HCT116 (cell line): Measurements from ENCODE around the gene THBS3. TPM values are rescaled to one million over a fixed set of nuclear protein-coding genes. Genes with fewer than 3 reads are reported as not detected.
A peak's percentile ranks its signal among the peaks of the same experiment; 100 is the strongest.

Experiments
- ATAC-seq: fragments of 200-7000 bp; cut with Tn5 transposase; 2 replicates; pipeline ENCODE4 v1.9.1; 2020; ENCODE audit warnings: mild to moderate bottlenecking, moderate library complexity
- BruUV-seq: library from RNA; stranded (reverse); fragments of 400-500 nt; replicated peaks from 2 replicates; lab custom pipeline; 2021; lab: Mats Ljungman, UMichigan
- CTCF ChIA-PET: fragments of 300-600 bp; sonication (Branson Sonifier 250); formaldehyde crosslinking; loops from one replicate; lab custom pipeline; 2021; ENCODE audit warnings: antibody characterized with exemption; lab: Charles Lee
- POLR2A ChIA-PET: fragments of 300-600, 350-600 bp; sonication (Branson Sonifier 250); formaldehyde crosslinking; loops from one replicate; lab custom pipeline; 2021; ENCODE audit warnings: antibody characterized with exemption; lab: Charles Lee
- RAD21 ChIA-PET, 2 experiments: fragments of 300-600 bp; sonication (Branson Sonifier 250); formaldehyde crosslinking; loops; one replicate each; lab custom pipeline; 2023; ENCODE audit warnings: low total read pairs in 2 of 2; ENCODE audit not compliant: uncharacterized antibody in 2 of 2, unreplicated experiment in 2 of 2, low non-redundant PET in 1 of 2; lab: Charles Lee
- DNase-seq: peaks from one replicate; pipeline ENCODE4 v3.0.0-alpha.2; 2010; ENCODE audit warnings: low read depth, low spot score
- H2AFZ ChIP-seq: fragments of 200-600 bp; shearing (Covaris generic), sonication (generic); 2 replicates; pipeline ENCODE4 v1.6.1; 2017; ENCODE audit warnings: low read depth, mixed run types, mixed read lengths, antibody characterized with exemption, low read length; ENCODE audit not compliant: poor library complexity, severe bottlenecking
- H3K27ac ChIP-seq: 2 replicates; pipeline ENCODE4 v1.5.1; 2012; ENCODE audit warnings: low read depth, low read length
- H3K27me3 ChIP-seq: fragments of 200-600 bp; sonication (generic); 2 replicates; pipeline ENCODE4 v1.6.1; 2016; ENCODE audit warnings: mixed run types, low read length, mixed read lengths; ENCODE audit not compliant: insufficient read depth
- H3K36me3 ChIP-seq, 2 experiments: fragments of 200-500 bp in 1 of 2; fragments of 200-600 bp in 1 of 2; sonication (Bioruptor generic) in 1 of 2; sonication (generic) in 1 of 2; 2 replicates each; pipeline versions ENCODE4 v1.5.1 to v1.6.1; 2014 to 2016; ENCODE audit warnings: low read length in 2 of 2, inconsistent platforms in 1 of 2, mixed read lengths in 1 of 2, mixed run types in 1 of 2; ENCODE audit not compliant: insufficient read depth in 2 of 2, control insufficient read depth in 1 of 2
- H3K4me1 ChIP-seq, 2 experiments: fragments of 200-600 bp in 1 of 2; sonication (generic) in 1 of 2; 2 replicates each; pipeline versions ENCODE4 v1.5.1 to v1.6.1; 2012 to 2017; ENCODE audit warnings: low read length in 2 of 2, inconsistent platforms in 1 of 2, mild to moderate bottlenecking in 1 of 2, mixed read lengths in 1 of 2, mixed run types in 1 of 2, moderate library complexity in 1 of 2; ENCODE audit not compliant: insufficient read depth in 2 of 2, control insufficient read depth in 1 of 2
- H3K4me2 ChIP-seq: fragments of 200-600 bp; sonication (generic); 2 replicates; pipeline ENCODE4 v1.6.1; 2017; ENCODE audit warnings: mixed run types, low read length, mixed read lengths
- H3K4me3 ChIP-seq, 2 experiments: fragments of 200-600 bp in 1 of 2; sonication (generic) in 1 of 2; replicated peaks in 1 of 2; 2 replicates each; pipeline ENCODE4 v1.5.1; 2011 to 2016; ENCODE audit warnings: low read length in 2 of 2, control low read depth in 1 of 2, low read depth in 1 of 2, mild to moderate bottlenecking in 1 of 2, mixed read lengths in 1 of 2, mixed run types in 1 of 2
- H3K79me2 ChIP-seq: fragments of 200-600 bp; sonication (generic); 2 replicates; pipeline ENCODE4 v1.6.1; 2017; ENCODE audit warnings: mild to moderate bottlenecking, mixed run types, low read length, moderate library complexity, mixed read lengths; ENCODE audit not compliant: insufficient read depth
- H3K9ac ChIP-seq: fragments of 200-600 bp; sonication (generic); 2 replicates; pipeline ENCODE4 v1.6.1; 2016; ENCODE audit warnings: low read length, mixed read lengths
- H3K9me2 ChIP-seq: fragments of 200-600 bp; sonication (generic), shearing (Covaris generic); 2 replicates; pipeline ENCODE4 v1.6.1; 2017; ENCODE audit warnings: mixed run types, mild to moderate bottlenecking, moderate library complexity; ENCODE audit not compliant: insufficient read depth
- H3K9me3 ChIP-seq, 2 experiments: fragments of 200-500 bp in 1 of 2; fragments of 200-600 bp in 1 of 2; sonication (Bioruptor generic) in 1 of 2; sonication (generic) in 1 of 2; 2 replicates each; pipeline ENCODE4 v1.6.1; 2014 to 2017; ENCODE audit warnings: low read length in 2 of 2, mixed read lengths in 2 of 2, inconsistent platforms in 1 of 2, low read depth in 1 of 2, mild to moderate bottlenecking in 1 of 2, mixed run types in 1 of 2, moderate library complexity in 1 of 2; ENCODE audit not compliant: control insufficient read depth in 1 of 2, insufficient read depth in 1 of 2
- H4K20me1 ChIP-seq: fragments of 200-600 bp; sonication (generic), shearing (Covaris generic); 2 replicates; pipeline ENCODE4 v1.6.1; 2017; ENCODE audit warnings: mixed run types, mild to moderate bottlenecking, moderate library complexity; ENCODE audit not compliant: insufficient read depth
- CBX3 ChIP-seq: IDR thresholded peaks from 2 replicates; pipeline ENCODE4 v1.6.1; 2012; ENCODE audit warnings: low read depth
- EGR1 ChIP-seq: IDR thresholded peaks from 2 replicates; pipeline ENCODE4 v1.6.1; 2012; ENCODE audit warnings: low read depth
- ELF1 ChIP-seq: IDR thresholded peaks from 2 replicates; pipeline ENCODE4 v1.6.1; 2012; ENCODE audit warnings: low read depth, borderline replicate concordance
- EZH2phosphoT487 ChIP-seq: fragments of 200-600 bp; IDR thresholded peaks from 2 replicates; pipeline ENCODE4 v1.6.1; 2018; ENCODE audit warnings: antibody characterized with exemption, borderline replicate concordance
- FOSL1 ChIP-seq: IDR thresholded peaks from 2 replicates; pipeline ENCODE4 v1.6.1; 2012; ENCODE audit warnings: low read depth
- POLR2A ChIP-seq: IDR thresholded peaks from 2 replicates; pipeline ENCODE4 v1.7.0; 2011; ENCODE audit warnings: borderline replicate concordance; ENCODE audit not compliant: insufficient read depth, insufficient read length; ENCODE audit errors: extremely low read depth
- POLR2AphosphoS5 ChIP-seq: IDR thresholded peaks from 2 replicates; pipeline ENCODE4 v1.6.1; 2011; ENCODE audit warnings: mild to moderate bottlenecking, low read depth, low read length, moderate library complexity
- SP1 ChIP-seq: IDR thresholded peaks from 2 replicates; pipeline ENCODE4 v1.6.1; 2012; ENCODE audit warnings: low read depth
- SRF ChIP-seq: IDR thresholded peaks from 2 replicates; pipeline ENCODE4 v1.6.1; 2012; ENCODE audit warnings: low read depth
- TCF7L2 ChIP-seq: IDR thresholded peaks from 2 replicates; pipeline ENCODE4 v1.7.0; 2011; ENCODE audit warnings: borderline replicate concordance, inconsistent platforms; ENCODE audit not compliant: insufficient read depth, insufficient read length; ENCODE audit errors: extremely low read depth
- YY1 ChIP-seq: IDR thresholded peaks from 2 replicates; pipeline ENCODE4 v1.6.1; 2011; ENCODE audit warnings: low read length, low read depth, moderate library complexity, mild to moderate bottlenecking; ENCODE audit not compliant: insufficient replicate concordance; ENCODE audit errors: extremely low read depth
- ZBTB33 ChIP-seq: IDR thresholded peaks from 2 replicates; pipeline ENCODE4 v1.6.1; 2011; ENCODE audit warnings: mild to moderate bottlenecking, low read length, moderate library complexity; ENCODE audit not compliant: insufficient replicate concordance; ENCODE audit errors: extremely low read depth
- intact Hi-C: fragments of 100-400 bp; cut with micrococcal nuclease; formaldehyde crosslinking; loops from 2 replicates; pipeline ENCODE4 v1.10.0; 2022
- total RNA-seq: library from RNA; stranded (reverse); gene quantifications from one replicate; pipeline ENCODE4 v1.2.1, GENCODE V29; 2021; ENCODE audit not compliant: unreplicated experiment
- TF ChIP-seq, protein P1 (sequence below), 3 experiments: fragments of 200-600 bp in 1 of 3; sonication (generic) in 1 of 3; IDR thresholded peaks in 2 of 3; conservative IDR thresholded peaks in 1 of 3; 2 replicates each; pipeline ENCODE4 v1.5.1; 2012 to 2017; ENCODE audit warnings: low read depth in 2 of 3, low read length in 2 of 3, antibody characterized with exemption in 1 of 3, borderline replicate concordance in 1 of 3, control low read depth in 1 of 3, mild to moderate bottlenecking in 1 of 3, mixed read lengths in 1 of 3, mixed run types in 1 of 3, moderate library complexity in 1 of 3; ENCODE audit not compliant: insufficient read depth in 1 of 3

Gene THBS3
- total RNA-seq, 1 experiment from 2014 or later = 15.9 TPM

- TF ChIP-seq ZBTB33 = no peak
- TF ChIP-seq SP1 = no peak
- TF ChIP-seq SRF = no peak
- TF ChIP-seq EGR1 = no peak
- no peak for TF ChIP-seq POLR2AphosphoS5
- TF ChIP-seq POLR2A = no peak
Observed at GRCh38 chr1:155253797-155254196, 46.1 kb upstream of the THBS3 start (continued).

DNA sequence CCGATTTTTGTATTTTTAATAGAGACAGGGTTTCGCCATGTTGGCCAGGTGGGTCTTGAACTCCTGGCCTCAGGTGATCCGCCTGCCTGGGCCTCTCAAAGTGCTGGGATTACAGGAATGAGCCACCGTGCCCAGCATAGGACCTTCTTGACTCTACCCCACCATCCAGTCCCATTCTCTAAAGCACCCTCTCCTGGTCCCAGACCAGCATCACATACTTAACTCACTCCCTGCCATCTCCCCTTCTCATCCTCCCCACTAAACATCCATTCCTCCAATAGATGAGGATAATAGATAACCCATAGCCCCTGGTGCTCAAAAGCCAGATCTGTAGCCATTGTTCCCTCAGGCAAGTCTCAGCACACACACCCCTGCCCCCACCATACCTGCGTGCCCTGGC is 45.5 kb upstream of the THBS3 start:
- peak overlapping the region; percentile 62 for H3K27ac ChIP-seq
- TSS peak; percentile 40 for BruUV-seq
- DNase-seq (no peak), ATAC-seq (no peak)
- peaks cover 3 to 4% of the 10 kb centered on the region in 2 experiments; a peak in 2 of 4 replicates for H3K36me3 ChIP-seq
- no peak overlapping the region for H3K4me3 ChIP-seq
- peak overlapping the region; percentile 81 for H3K9ac ChIP-seq
- intact Hi-C loops = loop anchor here (5.0 kb wide), 1 partner anchor 54 kb away; the partner anchor contains the start of gene FDPS
- peak overlapping the region; percentile 95 for H3K4me2 ChIP-seq
- no peak overlapping the region for H2AFZ ChIP-seq
- H3K4me1 ChIP-seq = peaks cover 16 to 35% of the 10 kb centered on the region in 2 experiments; a peak in 3 of 4 replicates
- RAD21 ChIA-PET = no interaction called here
- H3K27me3 ChIP-seq = no peaks in the 10 kb centered on the region
- H4K20me1 ChIP-seq = no peaks in the 10 kb centered on the region
- TF ChIP-seq ELF1 (no peak), YY1 (no peak), FOSL1 (no peak), TCF7L2 (no peak), EZH2phosphoT487 (no peak), POLR2AphosphoS5 (no peak), CBX3 (no peak)
- TF ChIP-seq, protein P1, sequence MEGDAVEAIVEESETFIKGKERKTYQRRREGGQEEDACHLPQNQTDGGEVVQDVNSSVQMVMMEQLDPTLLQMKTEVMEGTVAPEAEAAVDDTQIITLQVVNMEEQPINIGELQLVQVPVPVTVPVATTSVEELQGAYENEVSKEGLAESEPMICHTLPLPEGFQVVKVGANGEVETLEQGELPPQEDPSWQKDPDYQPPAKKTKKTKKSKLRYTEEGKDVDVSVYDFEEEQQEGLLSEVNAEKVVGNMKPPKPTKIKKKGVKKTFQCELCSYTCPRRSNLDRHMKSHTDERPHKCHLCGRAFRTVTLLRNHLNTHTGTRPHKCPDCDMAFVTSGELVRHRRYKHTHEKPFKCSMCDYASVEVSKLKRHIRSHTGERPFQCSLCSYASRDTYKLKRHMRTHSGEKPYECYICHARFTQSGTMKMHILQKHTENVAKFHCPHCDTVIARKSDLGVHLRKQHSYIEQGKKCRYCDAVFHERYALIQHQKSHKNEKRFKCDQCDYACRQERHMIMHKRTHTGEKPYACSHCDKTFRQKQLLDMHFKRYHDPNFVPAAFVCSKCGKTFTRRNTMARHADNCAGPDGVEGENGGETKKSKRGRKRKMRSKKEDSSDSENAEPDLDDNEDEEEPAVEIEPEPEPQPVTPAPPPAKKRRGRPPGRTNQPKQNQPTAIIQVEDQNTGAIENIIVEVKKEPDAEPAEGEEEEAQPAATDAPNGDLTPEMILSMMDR (IDR thresholded peaks at IDR 0.05 in 2 of 3, conservative IDR thresholded peaks at IDR 0.05 in 1 of 3; ENCODE audit: borderline replicate concordance in 1 of 3, insufficient read depth in 1 of 3, low read depth in 2 of 3, low read length in 2 of 3) = no peak
- peaks cover 11% of the 10 kb centered on the region; the same call in 1 of the 2 replicates for H3K79me2 ChIP-seq
- no peaks in the 10 kb centered on the region for H3K9me2 ChIP-seq
- H3K9me3 ChIP-seq = no peaks in the 10 kb centered on the region
- POLR2A ChIA-PET = no interaction called here
- CTCF ChIA-PET = interaction anchor here (0.9 to 2.4 kb wide), 3 partner anchors 24 to 243 kb away, joined by 3 to 6 read pairs (median 3); partner anchors contain the start of genes HCN3 and KRTCAP2
